ENCODE measurements around the gene RSPO3.
"Not testable (repeated sequence)": the region's sequence is repeated elsewhere in the genome, so short reads cannot be mapped to it uniquely, and the experiment has no call there.

RSPO3 gene

GRCh38 chr6:127225497-127225896 lies 107.0 kb downstream of the RSPO3 start:
- DNase-seq (ENCODE audit: low read depth) = no peak
- H3K4me3 ChIP-seq (ENCODE audit: low read depth, low read length) = no peak overlapping the region

- not testable (repeated sequence) for DNase-seq (ENCODE audit: low read depth); H3K4me3 ChIP-seq (ENCODE audit: low read depth, low read length)
Observed at GRCh38 chr6:127233819-127234218, 115.3 kb downstream of the RSPO3 start.

- no peak overlapping the region for H3K4me3 ChIP-seq (ENCODE audit: low read depth, low read length)
- no peak for DNase-seq (ENCODE audit: low read depth)
Observed at GRCh38 chr6:127243501-127243900, 125.0 kb downstream of the RSPO3 start.
